GM10266 (cell line): ENCODE results near the gene CCDC9.
A peak's percentile ranks its signal among the peaks of the same experiment; 100 is the strongest.
"Not testable (repeated sequence)": the region's sequence is repeated elsewhere in the genome, so short reads cannot be mapped to it uniquely, and the experiment has no call there.

Source experiments
- DNase-seq: peaks from one replicate; pipeline ENCODE4 v3.0.0; 2012; ENCODE audit errors: extremely low spot score
- TF ChIP-seq, protein P1 (sequence below): IDR thresholded peaks from 2 replicates; pipeline ENCODE4 v1.5.1; 2012; ENCODE audit warnings: mild to moderate bottlenecking, low read depth; ENCODE audit not compliant: control insufficient read depth, insufficient read depth; ENCODE audit errors: missing control alignments

CCDC9 gene

DNA sequence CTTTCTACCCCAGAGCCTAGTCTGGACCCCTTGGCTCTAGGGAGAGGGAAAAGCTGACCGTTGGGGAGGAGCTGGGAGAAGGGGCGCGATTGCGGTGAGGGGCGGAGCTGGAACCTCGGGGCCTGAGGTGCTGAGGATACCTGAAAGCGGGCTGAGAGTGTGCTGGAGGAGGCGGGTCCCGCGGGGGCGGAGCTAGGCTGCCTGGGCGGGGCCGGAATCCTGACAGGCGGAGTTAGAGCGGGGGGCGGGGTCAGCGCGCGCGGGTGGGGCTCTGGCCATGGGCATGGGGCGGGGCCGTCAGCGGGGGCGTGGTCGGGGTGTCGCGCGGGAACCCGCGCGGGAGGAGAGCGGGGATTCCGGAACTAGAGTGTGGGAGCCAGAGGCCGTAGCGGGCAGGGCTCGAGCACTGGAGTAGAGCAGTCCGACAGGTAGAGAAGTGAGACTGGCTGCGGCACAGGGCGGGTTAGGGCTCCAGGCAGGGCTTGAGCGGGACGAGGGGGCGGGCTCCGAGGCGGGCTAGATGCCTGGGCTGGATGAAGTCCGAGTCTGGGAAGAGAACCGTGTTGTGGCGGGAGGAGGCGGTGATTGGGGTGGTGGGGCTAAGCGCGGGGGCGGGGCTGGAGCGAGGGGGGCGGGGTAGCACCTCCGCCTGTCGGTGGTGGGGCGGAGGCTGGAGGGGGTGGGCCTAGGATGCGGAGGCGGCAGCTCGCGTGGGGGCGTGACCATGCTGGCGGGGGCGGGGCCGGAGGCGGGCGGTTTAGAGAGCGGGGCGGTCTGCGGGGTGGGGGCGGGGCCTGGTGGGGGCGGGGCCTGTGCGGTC lies 18.0 kb downstream of the CCDC9 start, which contains the start of gene INAFM1:
Gene INAFM1 (plus strand): TSS at position 815 of the 820 bp plus-strand sequence. CDS start 35 bp downstream, outside the sequence.
- TF ChIP-seq, protein P1, sequence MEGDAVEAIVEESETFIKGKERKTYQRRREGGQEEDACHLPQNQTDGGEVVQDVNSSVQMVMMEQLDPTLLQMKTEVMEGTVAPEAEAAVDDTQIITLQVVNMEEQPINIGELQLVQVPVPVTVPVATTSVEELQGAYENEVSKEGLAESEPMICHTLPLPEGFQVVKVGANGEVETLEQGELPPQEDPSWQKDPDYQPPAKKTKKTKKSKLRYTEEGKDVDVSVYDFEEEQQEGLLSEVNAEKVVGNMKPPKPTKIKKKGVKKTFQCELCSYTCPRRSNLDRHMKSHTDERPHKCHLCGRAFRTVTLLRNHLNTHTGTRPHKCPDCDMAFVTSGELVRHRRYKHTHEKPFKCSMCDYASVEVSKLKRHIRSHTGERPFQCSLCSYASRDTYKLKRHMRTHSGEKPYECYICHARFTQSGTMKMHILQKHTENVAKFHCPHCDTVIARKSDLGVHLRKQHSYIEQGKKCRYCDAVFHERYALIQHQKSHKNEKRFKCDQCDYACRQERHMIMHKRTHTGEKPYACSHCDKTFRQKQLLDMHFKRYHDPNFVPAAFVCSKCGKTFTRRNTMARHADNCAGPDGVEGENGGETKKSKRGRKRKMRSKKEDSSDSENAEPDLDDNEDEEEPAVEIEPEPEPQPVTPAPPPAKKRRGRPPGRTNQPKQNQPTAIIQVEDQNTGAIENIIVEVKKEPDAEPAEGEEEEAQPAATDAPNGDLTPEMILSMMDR: no peak
- peak; percentile 98 for DNase-seq

DNA sequence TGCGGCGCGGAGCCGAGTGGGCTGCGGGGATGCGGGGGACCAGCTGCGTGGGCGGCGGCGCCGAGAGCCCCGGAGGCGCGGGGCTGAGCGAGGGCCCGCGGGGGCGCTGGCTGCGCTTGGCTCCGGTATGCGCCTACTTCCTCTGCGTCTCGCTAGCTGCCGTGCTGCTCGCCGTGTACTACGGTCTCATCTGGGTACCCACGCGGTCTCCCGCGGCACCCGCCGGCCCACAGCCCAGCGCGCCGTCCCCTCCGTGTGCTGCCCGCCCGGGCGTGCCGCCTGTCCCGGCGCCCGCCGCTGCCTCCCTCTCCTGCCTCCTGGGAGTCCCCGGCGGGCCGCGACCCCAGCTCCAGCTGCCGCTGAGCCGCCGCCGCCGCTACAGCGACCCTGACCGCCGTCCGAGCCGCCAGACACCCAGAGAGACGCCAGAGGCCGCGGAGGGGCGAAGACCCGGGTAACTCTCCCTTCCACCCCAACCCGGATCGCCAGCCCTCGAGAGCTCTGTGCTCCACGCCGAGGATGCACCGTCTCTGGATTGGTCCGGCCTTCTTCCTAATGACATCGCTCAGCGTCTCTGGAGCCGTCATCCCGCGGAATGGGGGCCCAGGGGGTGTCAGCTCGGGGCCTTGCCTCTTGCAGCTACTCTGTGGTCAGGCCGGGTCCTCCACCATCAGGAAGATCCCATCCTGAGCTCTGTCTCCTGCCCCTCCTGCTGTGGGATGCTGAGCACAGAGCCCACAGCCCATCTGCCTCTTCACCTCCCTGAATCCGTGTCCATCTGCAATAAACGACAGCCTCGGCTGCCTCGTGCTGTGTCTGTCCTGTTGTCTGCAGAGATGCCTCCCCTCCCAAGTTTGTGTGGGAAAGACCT lies 18.8 kb downstream of the CCDC9 start:
- no peak for DNase-seq
- TF ChIP-seq, protein P1: no peak

DNA sequence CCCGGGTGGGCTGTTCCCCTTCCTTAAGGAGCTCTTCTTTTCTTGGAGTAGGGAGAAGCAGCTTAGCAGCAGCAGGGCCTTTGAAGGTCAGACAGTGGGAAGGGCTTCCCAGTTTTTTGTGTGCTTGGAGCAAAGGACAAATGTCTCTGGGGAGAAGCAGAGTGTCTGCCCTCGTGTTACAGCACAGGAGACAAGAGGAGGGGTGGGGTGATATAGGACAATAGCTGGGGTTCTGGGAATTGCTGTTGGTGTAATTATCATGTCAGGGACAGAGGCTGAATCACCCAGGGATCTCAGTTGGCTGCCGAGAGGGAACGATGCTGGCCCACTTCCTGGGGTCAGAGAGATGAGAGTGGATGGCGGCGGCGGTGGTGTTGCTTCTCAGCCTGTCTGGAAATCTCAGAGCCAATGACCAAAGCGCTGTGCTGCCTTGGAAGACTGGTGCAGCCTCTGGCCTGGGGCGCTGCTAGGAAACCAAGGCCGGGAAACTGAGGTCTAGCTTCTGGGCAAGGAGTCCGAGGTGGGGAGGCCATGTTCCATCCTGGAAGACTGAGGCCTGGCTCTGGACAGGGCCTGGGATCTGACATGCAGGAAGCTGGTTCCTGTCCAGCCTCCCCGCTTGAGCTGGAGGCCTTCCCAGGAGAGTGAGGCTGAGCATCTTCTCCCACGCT lies 19.6 kb downstream of the CCDC9 start:
- TF ChIP-seq, protein P1: no peak
- DNase-seq: no peak

DNA sequence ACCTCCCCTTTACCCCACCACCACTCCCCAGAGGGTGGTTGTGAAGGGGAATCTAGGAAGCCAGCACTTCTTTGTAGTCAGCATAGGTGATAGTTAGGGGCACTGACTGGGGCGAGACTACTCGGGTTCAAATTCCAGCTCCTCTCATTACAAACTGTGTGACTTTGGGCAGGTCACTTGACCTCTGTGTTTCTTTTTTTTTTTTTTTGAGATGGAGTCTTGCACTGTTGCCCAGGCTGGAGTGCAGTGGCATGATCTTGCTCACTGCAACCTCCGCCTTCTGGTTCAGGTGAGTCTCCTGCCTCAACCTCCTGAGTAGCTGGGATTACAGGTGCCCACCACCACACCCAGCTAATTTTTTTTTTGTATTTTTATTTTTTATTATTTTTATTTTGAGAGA lies 20.2 kb downstream of the CCDC9 start:
- not testable (repeated sequence) for DNase-seq

DNA sequence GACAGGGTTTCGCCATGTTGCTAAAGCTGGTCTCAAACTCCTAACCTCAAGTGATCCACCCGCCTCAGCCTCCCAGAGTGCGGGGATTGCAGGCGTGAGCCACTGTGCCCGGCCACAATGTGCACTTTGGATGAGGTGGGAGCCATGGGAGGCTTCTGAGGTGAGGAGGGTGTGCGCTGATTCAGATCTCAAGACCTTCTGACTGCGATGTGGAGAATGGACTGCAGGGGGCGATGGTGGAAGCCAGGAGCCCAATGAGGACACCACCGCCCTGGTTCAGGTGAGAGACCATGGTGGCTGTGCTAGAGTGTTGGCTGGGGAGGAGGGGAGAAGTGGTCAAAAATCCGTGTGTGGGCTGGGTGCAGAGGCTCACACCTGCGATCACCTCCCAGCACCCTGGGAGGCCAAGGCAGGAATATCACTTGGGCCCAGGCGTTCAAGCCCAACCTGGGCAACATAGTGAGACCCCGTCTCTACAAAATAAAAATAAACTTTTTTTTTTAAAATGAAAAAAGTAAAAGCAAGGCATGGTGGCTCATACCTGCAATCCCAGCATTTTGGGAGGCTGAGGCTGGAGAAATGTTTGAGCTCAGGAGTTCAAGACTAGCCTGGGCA lies 24.0 kb downstream of the CCDC9 start:
- TF ChIP-seq, protein P1: peak; percentile 39
- DNase-seq: no peak

DNA sequence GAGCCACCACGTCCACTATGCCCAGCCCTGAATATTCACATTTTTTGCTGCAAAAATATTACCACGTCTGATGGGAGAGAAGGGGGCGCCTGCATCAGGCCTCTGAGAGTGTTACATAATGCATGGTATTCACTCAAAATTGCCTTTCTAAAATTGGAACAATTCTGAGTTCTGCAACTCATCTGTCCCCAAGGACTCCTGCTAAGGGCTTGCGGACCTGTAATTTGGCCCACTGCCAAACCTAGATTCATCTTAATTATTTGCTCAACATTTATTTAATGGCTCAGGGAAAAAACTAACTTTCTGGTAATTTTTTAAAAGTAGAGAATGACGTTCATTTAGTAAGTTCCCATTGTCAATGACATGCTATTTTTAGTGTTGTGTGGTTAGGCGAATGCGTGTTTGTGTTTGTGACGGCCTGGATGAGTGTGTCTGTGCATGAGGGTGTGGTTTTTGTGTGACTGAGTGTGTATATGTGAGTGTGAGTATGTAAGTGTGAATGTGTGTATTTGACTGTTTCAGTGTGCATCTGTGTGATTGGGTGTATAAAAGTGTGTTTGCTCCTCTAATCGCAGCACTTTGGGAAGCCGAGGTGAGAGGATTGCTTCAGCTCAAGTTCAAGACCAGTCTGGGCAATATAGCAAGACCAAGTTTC lies 27.2 kb downstream of the CCDC9 start:
- TF ChIP-seq, protein P1: no peak
- no peak for DNase-seq
